Skin epidermis (tissue), 12 donors: ENCODE data around the gene C19orf81.
A peak's percentile ranks its signal among the peaks of the same experiment; 100 is the strongest.

Experiments used
- H3K27ac ChIP-seq, 21 experiments: fragments of 200-600 bp; sonication (generic) in 11 of 21; one replicate each; pipeline ENCODE4 v1.5.0; 2020; ENCODE audit warnings: mild to moderate bottlenecking in 3 of 21, inconsistent platforms in 2 of 21, moderate library complexity in 2 of 21
- H3K4me3 ChIP-seq, 7 experiments: fragments of 200-600 bp; sonication (generic) in 2 of 7; one replicate each; pipeline ENCODE4 v1.5.0; 2020; ENCODE audit warnings: inconsistent platforms in 2 of 7, mild to moderate bottlenecking in 2 of 7, moderate library complexity in 1 of 7

The C19orf81 gene

DNA sequence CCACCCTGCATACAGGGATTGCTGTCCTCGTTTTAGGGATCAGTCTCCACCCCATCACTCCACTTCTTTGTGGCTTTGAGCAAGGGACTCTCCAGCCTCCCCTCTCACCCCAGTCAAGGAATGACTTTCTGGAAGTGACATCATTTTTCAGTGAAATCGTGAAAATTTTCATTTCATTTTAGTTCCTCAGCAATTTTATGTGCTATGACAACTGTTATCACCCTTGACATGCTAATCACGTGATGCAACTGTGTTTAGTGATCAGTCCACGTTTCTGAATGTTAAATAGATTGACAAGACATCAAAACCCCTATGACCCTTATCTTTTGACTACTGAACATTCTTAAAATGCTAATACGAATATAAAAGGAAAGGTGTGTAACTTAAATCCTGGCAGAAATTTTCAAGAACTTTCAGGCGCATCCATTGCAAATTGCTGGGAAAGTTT, 8.0 kb downstream of the C19orf81 start:
- Histone ChIP-seq H3K27ac (no peak overlapping the region), H3K4me3 (no peak overlapping the region)

DNA sequence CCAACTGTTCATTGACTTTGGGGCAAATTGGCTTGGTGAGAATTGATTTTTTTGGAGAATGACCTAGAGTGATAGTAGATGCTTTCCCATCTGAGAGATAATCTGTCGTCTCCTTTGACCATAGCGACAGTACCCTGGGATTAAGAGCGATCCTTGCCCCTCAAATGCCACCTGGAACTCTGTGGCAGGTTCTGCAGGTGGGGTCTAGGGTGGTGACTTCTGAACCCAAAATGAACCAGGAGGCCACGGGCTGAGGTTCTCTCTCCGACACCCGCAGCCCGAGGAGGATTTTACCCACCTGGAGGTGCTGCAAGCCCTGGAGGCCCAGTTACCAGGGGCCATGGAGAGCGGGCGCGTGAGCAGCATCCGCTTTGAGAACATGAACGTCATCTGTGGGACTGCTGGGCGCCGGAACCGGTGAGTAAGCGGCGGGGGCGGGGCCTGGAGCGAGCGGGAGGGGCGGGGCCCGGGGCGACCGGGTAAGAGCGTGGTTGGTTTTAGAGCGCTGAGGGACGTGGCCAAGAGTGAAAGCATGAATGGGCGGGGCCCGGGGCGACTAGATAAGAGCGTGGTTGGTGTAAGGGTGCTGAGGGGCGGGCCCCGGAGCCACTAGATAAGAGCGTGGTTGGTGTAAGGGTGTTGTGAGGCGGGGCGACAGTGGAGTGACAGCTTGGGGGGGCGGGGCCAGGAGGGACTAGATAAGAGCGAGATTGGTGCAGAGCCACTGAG, 8.6 kb downstream of the C19orf81 start:
- Histone ChIP-seq H3K27ac (no peak overlapping the region), H3K4me3 (peak overlapping the region in 3 of 7 experiments; percentile 5 to 20 (median 9))

DNA sequence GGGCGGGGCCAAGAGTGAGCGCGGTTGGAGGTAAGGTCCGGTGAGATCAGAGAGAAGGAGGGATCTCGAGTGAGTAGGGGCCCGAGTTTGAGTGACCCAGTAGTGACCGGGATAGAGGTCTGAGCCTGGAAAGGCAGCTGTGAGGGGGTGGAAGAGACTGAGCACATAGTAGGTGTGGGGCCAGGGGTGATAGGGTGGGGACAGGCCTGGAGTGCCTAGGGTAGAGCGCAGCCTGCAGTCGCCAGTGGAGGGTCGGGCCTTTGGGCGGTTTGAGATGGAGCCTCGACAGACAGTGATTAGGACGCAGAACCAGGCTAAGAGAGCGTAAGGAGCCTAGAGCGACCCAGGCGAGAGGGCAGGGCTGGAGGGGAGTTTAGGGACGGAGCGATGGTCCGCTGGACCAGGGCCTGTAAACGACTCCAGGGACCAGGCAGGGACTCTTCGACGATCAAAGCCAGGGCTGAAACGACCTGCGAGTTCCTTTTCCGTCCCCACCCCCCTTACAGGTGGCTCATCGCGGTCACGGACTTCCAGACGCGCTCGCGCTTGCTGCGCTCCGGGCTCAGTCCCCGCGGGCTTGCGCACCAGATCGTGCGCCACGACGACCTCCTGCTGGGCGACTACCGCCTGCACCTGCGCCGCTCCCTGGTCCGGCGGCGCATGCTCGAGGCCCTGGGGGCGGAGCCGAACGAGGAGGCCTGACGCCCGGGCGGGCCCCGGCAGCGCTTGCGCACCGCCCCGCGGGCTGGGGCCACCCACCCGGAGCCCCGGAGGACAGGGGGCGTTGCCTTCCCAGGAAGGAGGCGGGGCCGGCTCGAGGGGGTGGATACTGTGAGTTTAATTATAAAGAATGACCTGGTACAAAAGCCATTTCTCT, 9.4 kb downstream of the C19orf81 start:
- peak overlapping the region in 1 of 21 experiments; percentile 24 for H3K27ac ChIP-seq
- H3K4me3 ChIP-seq = peak overlapping the region in 6 of 7 experiments; percentile 3 to 25 (median 12)

DNA sequence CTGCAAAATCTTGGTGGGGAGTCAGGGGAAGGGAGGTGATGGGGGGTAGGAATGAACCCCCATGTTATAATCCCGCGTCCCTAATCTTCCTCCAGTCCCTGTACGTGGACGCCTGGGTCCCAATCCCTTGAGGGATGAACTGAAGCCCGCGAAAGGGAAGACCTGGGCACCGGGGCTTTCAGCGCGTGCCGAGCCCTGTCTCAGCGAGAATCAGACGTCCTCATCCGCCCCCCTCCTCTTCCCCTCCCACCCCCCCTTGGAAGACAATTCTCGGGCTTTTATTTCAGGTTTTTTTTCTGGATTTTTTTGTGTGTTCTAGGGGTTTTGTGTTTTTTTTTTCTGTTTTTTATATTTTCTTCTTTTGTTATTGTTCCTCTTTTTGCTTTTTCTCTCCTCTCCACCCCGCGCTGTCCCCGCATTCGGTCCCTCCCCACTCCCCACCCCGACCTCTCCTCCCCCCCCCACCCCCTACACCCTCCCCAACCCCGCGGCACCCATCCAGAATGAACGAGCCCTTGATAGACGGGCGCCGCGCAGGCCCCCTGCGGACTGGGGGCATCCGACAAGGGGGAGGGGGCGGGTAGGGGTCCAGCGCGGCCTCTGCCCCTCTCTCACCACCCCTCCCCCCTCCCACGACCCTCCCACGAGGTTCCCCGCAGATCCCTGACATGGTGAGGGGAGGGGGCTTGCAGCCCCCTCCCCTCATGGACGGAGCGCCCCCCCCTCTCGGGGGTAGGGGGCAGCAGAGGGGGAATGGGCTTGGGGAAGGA, 10.3 kb downstream of the C19orf81 start:
- H3K4me3 ChIP-seq = peak overlapping the region in 3 of 7 experiments; percentile 3 to 25 (median 9)

DNA sequence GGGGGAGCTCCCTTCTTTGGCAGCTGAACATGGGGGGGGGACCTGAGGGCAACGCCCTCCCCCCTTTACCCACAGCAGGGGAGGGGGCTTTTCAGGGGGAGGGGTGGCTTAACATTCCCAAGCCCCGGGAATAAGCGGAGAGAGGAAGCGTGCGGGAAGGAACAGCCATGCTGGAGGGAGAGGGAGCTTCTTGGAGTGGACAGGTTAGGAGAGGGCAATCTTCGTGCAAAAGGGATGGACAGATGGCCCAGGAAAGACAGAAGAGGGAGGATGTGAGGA, 10.8 kb downstream of the C19orf81 start:
- H3K27ac ChIP-seq = no peak overlapping the region
- H3K4me3 ChIP-seq = no peak overlapping the region

More for the DNA sequence above, 10.3 kb downstream of the C19orf81 start:
- H3K27ac ChIP-seq = no peak overlapping the region

DNA sequence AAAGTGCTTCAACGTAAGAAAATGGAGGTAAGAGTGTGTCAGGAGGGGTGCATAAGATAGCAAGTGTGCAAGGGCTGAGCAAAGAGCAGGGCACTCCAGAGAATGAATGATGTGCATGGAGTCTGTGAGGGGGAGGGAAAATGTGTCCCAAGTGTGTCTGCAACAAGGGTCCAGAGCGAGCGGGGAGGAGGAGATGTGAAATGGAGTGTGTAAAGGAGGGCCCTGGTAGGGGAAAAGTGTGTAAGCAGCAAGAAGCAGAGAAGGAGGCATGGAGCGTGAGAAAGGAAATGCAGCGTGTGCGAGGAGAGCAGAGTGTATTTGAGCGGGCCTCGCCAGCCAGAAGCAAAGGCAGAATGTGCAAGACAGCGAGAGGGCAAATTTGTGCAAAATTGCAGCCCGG, 11.8 kb downstream of the C19orf81 start:
- Histone ChIP-seq H3K27ac (no peak overlapping the region), H3K4me3 (no peak overlapping the region)

DNA sequence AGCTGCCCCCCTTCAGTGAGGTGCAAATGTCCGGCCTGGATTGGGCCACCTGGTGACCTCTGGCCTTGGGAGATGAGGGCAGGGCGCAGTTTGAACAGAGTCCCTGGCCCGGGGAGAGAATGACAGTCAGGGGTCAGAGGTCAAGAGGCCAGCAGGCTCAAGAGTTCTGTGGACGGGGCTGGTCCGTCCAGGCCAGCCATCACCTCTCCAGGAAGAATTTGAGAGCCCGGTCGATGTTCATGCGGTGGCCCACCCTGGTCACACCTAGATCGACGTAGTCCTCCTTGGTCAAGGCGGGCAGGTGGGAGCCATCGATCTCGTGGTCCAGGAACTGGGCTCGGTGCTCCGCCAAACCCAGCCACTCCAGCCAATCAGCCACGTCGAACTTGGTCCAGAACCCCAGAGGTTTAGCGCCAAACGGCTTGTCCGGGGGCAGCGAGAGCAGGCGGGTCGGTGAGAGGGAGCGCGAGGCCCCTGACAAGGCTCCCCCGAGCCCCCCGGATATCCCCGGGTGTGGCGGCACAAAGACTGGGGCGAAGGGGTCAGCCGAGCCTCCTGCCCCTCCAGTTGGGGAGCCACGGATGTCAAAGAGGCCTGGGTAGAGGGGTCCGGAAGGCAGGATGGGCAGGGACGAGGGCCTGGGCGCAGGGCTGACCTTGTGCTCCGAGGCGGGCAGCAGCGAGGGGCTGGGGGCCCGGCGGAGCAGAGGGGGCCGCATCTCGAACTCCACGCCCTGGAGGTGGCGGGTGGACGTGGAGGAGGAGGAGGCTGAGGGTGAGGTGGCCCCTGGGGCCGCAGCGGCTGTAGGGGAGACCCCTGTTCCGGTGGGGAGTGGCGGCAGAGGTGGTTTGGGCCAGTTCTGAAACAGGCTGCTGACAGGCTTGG, 12.8 kb downstream of the C19orf81 start:
- Histone ChIP-seq H3K27ac (peak overlapping the region in 1 of 21 experiments; percentile 42), H3K4me3 (no peak overlapping the region)

DNA sequence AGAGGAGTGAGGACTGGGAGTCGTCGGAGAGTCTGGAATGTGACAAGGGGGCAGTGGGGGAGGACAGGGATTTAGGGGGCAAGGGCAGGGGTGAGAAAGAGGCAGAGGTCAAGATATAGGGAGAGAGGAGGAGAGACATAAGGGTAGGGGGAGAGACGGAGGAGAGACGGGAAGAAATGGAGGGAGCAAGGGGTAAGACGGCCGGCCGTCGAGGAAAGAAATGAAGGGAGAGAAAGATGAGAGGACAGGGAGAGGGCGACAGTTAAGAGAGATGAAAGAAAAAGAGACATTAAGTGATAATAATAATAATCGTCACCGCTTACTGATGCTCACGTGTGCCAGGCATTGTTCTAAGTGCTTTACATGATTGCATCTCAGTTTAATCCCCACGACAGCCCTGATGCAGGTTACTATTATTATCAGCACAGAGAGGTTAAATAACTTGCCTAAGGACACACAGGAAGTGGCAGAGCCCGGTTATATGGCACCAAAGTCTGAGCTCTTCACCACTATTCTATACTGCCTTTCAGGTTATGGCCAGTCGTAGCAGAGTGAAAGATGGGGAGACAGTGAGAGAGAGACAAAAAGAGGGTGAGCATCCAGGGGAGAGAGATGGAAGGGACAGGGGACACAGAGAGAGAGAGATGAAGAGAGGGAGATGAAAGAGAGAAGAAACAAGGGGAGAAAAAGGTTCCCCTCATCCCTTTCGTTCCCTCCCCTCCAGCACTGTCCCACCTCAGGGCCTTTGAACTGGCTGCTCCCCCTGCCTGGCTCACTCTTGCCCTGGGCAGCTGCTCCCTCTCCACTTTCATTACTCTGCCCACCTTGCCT, 13.6 kb downstream of the C19orf81 start:
- H3K4me3 ChIP-seq = no peak overlapping the region
- H3K27ac ChIP-seq = no peak overlapping the region

DNA sequence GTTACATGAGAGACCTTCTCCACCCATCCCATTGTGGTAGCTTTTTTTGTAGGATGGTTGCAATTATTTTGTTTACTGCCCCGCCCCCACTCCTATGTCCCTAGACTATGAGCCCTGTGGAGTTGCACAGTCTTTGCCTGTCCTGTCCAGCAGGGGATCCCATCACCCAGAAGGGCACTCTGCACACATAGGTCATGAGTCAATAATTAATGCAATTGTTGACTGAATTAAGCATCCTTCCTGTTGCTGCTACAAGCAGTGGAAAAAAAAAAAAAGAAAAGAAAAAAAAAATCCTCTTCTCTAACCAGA, 14.2 kb downstream of the C19orf81 start:
- Histone ChIP-seq H3K4me3 (no peak overlapping the region), H3K27ac (no peak overlapping the region)

DNA sequence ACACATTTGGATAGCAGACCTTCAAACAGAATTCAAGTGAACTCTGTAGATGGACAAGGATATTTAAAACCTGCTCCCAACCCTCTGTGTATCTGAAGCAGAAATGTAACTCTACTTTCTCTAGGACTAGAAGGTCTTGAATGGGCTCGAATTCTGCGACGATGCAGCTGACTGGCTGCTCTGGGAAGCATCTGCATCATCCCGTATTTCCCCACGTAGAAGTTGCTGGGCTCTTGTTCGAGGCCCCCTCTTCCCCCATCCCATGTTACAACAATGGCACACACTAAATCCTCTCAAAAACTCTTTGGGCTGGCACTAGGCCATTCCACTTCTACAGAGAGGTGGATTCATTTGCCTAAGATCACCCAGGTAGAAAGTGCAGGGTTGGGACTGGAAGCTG, 15.0 kb downstream of the C19orf81 start:
- H3K4me3 ChIP-seq = no peak overlapping the region
- no peak overlapping the region for H3K27ac ChIP-seq

DNA sequence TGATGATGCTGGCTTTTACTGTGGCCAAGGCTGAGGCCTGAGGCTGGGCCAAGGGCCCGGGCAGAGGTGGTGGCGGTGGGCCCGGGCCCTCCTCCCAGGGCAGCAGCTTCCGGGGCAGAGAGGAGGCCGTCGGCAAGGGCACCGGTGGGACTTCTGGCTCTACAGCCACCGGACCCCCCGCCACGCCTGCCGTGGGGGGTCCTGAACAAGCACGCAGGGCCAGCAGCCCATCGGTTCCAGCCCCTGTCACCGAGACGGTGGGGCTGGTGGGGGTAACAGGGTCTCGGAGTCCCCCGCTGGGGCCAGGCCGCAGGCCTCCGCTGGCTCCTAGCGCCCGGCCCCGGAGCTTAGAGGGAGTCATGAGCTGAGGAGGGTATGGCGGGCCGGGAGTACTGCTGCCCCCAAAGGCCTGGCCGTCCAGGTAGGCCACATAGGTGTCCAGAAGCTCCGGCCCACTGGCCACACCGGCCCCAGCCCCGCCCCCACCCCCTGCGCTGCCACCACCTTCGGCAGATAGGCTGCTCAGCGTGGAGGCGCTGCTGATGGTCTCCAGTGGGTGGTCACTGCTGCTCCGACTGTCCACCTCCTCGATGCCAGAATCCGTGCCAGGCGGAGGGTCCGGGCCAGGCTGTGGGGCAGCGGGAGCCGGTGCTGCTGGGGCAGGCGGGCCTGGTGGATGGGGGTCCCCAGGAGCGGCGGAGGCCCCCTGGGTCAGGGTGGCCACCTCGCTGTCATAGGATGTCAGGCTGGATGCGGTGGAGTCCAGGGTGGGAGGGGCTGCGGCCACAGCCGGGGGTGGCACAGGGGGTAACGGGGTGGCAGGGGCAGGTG, 17.3 kb downstream of the C19orf81 start:
- H3K27ac ChIP-seq = no peak overlapping the region
- no peak overlapping the region for H3K4me3 ChIP-seq

DNA sequence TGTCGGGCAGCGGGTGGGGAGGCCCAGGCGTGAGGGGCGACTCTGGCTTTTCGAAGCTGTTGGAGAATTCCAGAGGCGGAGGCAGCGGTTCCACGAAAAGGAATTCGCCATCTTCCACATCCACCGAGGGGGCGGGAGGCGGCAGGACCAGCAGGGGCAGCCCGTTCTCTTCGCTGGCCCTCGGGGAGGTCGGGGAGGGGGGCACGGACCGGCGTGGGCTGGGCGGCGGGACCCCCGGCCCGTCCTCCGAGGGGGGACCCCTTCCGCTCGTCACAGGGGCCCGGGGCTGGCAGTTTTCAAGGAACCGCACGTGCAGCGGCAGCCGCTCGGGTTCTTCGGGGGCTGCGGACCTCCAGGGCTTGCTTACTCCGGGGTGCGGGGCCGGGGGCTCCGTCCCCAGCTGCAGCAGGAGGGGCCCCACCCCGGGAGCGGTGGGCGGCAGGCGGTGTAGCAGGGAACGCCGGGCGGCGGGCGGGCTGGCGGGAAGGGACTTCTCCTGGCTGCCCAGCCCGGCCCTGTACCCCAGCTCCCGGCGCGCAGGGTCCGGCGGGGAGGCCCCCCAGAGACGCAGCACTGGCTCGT, 18.0 kb downstream of the C19orf81 start:
- H3K27ac ChIP-seq = no peak overlapping the region
- no peak overlapping the region for H3K4me3 ChIP-seq

DNA sequence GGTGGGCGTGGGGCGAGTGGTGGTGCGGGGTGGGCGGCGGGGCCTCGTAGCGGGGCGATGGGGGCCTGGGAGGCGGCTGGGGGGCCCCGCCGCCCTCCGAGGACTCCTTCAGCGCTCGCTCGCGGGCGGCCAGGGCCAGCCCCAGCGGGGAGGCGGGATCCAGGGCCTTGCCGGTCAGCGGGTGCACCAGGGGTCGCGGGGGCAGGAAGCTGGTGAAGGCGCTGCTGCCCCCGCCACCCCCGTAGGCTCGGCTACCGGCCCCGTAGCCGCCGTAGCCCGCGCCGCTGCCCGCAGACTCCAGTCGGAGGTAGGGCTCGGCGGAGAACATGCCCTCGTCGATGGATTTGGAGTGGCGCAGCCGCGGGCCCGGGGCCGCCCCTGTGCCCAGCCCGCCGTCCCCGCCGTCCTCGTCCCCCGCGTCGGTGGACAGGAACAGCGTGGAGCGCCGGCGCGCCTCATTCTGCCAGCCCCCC, 18.6 kb downstream of the C19orf81 start:
- H3K4me3 ChIP-seq = no peak overlapping the region
- H3K27ac ChIP-seq = no peak overlapping the region

DNA sequence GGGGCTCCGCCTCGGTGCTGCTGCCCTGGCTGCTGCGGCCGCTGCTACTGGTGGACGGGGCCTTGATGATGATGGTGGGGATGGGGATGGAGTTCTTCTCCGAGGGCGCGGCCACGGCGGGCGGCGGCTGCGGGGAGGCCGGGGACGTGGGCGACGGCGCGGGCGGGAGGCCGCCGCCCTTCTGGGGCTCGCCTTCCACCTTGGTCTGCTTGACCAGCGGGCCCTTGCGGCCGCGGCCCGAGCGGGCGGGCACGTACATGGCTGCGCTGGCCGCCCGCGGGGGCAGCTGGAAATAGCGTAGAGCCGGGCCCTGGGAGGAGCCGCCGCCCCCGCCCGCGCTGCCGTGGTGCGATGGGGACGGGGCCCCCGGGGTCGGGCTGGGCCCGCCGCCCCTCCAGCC, 19.2 kb downstream of the C19orf81 start:
- no peak overlapping the region for H3K27ac ChIP-seq
- no peak overlapping the region for H3K4me3 ChIP-seq

DNA sequence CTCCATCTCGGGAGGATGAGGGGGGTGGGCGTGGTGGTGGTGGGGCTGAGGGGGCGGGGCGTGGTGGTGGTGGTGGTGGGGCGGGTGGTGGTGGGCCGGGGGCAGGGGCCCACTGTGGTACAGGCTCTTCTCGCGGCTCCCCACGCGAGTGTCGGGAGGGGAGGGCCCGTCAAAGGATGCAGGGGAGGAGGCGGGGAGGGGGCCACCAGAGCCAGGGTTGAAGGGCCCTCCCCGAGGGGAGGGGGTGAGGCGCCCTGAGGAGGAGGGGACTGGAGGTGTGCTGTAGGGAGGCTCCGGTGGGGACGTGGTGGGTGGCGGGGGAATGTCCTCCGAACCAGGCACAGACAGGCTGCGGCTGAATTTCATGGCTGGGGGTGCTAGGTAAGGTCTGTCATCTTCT, 19.6 kb downstream of the C19orf81 start:
- H3K27ac ChIP-seq = no peak overlapping the region
- no peak overlapping the region for H3K4me3 ChIP-seq

DNA sequence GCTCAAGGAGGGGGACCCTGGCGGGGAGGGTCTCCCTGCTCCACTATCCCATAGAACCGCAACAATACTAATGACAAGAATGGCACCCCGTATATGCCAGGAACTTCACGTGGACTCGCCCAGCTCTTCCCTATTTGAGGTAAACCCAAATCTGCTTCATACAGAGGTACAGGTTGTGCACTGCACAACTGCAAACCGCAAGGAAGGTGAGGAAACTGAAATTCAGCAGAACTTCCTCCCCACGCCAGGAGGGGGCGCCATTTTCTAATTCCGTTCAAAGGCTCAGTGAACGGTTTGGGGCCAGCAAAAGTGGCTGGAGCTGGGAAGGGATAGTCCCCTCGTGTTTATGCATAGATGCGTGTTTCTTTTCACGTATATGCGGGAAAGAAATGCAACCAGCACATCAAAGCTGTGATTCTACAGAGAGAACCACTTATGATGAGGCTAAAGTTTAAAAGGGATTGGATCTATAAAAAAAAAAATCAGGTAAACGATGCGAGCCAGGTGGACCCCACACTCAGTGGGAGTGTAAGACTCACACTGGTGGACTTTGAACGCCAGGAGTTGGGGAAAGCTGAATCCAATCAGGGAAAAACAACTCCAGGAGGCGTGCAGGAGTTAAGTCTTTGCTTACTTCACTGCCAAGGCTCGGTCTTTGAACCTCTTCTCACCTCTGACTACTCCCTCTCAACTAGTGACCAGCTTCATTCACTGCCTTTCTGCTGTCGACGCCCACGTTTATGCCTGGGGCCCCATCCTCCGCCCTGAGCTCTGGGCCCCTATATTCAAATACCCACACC, 20.3 kb downstream of the C19orf81 start:
- no peak overlapping the region for H3K4me3 ChIP-seq

DNA sequence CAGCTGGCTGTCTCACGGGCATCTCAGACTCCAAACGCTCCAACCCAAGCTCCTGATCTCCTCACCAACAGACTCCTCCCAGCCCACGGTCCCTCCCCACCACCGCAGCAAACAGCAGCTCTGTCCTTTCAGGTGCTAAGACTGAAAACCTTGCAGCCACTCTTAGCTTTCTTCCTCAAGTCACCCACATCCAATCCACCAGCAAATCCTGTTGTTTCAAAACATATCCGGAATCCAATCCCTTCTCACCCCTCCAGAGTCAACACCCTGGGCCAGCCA, 20.8 kb downstream of the C19orf81 start:
- no peak overlapping the region for H3K4me3 ChIP-seq
- no peak overlapping the region for H3K27ac ChIP-seq

More for the DNA sequence above, 20.3 kb downstream of the C19orf81 start:
- no peak overlapping the region for H3K27ac ChIP-seq
